AG04450 (cell line): Measurements from ENCODE around the gene GPC2. TPM values are rescaled to one million over a fixed set of nuclear protein-coding genes. Genes with fewer than 3 reads are reported as not detected.

Experiments
- CTCF ChIA-PET: fragments of 300-600, 350-600 bp; formaldehyde crosslinking; extraction: SDS; loops from one replicate; lab custom pipeline; 2022; ENCODE audit warnings: antibody characterized with exemption, inconsistent platforms; lab: Charles Lee
- POLR2A ChIA-PET: fragments of 350-600 bp; formaldehyde crosslinking; extraction: SDS; loops from one replicate; lab custom pipeline; 2021; ENCODE audit warnings: antibody characterized with exemption, inconsistent platforms; lab: Yijun Ruan, JAX
- DNase-seq: peaks from one replicate; pipeline ENCODE4 v3.0.0-alpha.2; 2011; ENCODE audit warnings: low read depth, low spot score
- H3K27ac ChIP-seq: one replicate; pipeline ENCODE4 v1.5.1; 2012; ENCODE audit warnings: low read depth, low read length, control low read depth
- H3K27me3 ChIP-seq: one replicate; pipeline ENCODE4 v1.6.0; 2012; ENCODE audit warnings: low read length; ENCODE audit not compliant: control insufficient read depth, insufficient read depth
- H3K4me3 ChIP-seq: 2 replicates; pipeline ENCODE4 v1.5.1; 2011; ENCODE audit warnings: mild to moderate bottlenecking, low read depth, low read length, control low read depth
- H3K9me3 ChIP-seq: 2 replicates; pipeline ENCODE4 v1.5.1; 2012; ENCODE audit warnings: low read length; ENCODE audit not compliant: control insufficient read depth, insufficient read depth
- CTCF ChIP-seq: IDR thresholded peaks from 2 replicates; pipeline ENCODE4 v1.5.1; 2011; ENCODE audit warnings: low read depth, low read length, control low read depth, inconsistent platforms
- polyA plus RNA-seq: library from polyadenylated mRNA; depleted of rRNA; stranded (reverse); fragments of >200 nt; gene quantifications from 2 replicates; pipeline ENCODE4 v1.2.3, GENCODE V29; 2011

The GPC2 gene
- polyA plus RNA-seq, 1 experiment = 2.6 TPM

DNA sequence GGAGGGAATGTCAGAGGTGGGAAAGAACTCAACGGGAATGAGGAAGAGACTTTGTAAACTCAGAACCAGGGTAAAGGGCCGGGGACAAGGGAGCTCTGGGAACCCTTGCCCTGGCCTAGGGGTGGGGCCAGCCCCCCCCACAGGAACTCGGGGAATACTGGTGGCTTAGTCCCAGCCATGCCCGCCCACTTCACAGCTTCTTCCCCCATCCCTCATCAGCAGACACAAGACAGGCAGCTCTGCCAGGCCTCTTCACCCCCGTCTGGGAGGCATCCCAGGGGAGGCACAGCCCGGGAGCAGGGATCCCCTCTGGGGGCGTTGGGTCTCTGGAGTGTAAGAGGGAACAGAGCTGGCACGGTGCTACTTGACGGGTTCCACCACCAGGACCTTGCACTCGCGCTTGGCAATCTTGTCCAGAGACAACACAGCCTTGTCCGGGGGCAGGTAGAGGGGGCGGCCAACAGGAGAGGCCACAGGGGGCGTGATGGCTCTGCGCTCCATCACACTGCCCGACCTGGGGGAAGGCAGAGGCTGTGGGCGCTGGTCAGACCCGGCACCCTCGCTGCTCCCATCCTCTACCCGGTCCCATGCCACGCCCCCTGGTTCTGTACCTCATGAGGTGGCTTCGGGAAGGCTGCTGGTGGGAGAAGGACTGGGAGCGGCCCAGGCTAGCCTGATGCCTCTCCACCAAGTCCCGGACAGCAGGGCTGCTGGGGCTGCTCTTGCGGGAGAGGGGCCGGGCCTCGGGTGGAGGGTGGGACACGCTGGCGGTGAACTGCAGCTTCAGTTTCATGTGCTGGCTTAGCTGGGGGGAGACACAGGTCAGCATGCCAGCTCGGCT is 22.3 kb downstream of the GPC2 start:
- DNase-seq = no peak
- no peaks in the 10 kb centered on the region for H3K27me3 ChIP-seq
- H3K4me3 ChIP-seq = no peak overlapping the region
- no peaks in the 10 kb centered on the region for H3K9me3 ChIP-seq
- POLR2A ChIA-PET = interaction anchor here (0.6 kb wide), 1 partner anchor 11 kb away, joined by 3 read pairs; no protein-coding TSS in a partner anchor
- TF ChIP-seq CTCF = no peak
- CTCF ChIA-PET = interaction anchor here (0.5 kb wide), 1 partner anchor 328 kb away, joined by 3 read pairs; no protein-coding TSS in a partner anchor
- no peak overlapping the region for H3K27ac ChIP-seq

DNA sequence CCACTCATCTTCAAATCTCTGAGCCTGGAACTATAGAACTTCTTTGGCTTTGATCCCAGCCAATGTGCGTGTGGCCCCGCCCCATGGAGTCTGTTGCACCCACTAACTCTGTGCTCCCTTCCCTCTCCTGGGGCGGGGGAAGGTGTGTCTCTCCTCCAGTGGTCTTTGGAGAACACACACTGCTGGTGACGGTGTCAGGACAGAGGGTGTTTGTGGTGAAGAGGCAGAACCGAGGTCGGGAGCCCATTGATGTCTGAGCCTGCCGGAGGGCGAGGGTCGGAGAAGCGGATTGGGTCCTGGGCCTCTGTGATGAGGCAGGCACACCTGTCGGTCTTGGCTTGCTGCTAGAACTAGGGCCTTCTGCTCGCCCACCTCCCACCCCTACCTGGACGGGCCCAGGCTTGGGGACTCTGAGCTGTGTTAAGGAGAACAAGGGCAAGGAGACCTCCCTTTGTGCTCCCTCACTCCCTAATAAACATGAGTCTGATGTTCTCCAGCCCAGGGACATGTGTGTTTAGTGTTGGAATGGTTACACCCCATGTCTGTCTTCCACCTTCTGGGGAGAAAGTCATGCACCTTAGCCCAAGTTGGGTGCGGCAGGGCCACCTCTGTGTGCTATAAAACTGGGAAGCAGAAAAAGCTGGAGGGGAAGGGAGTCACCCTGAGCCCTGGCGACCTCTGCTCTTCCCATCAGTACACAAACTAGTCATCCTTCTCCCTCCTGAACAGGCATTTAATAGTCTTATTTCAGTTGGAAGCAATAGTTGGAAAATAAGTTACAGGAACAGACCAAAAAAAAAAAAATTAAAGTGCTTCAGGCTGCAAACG is 23.3 kb downstream of the GPC2 start:
- Histone ChIP-seq H3K27ac (no peak overlapping the region), H3K4me3 (no peak overlapping the region), H3K9me3 (no peaks in the 10 kb centered on the region), H3K27me3 (no peaks in the 10 kb centered on the region)
- no peak for DNase-seq
- ChIA-PET POLR2A (no interaction called here), CTCF (interaction anchor here (0.5 kb wide), 1 partner anchor 329 kb away, joined by 3 read pairs; no protein-coding TSS in a partner anchor)
- no peak for TF ChIP-seq CTCF

- POLR2A ChIA-PET = no interaction called here
These were observed 24.1 kb downstream of the GPC2 start for GRCh38 chr7:100152937-100153666.

GRCh38 chr7:100152404-100152803 is 24.8 kb downstream of the GPC2 start:
- Histone ChIP-seq H3K9me3 (no peaks in the 10 kb centered on the region; the same call in 1 of the 2 replicates), H3K27me3 (no peaks in the 10 kb centered on the region), H3K4me3 (no peak overlapping the region), H3K27ac (no peak overlapping the region)
- no peak for DNase-seq
- POLR2A ChIA-PET = no interaction called here
- TF ChIP-seq CTCF = no peak
- CTCF ChIA-PET = no interaction called here

More at GRCh38 chr7:100152937-100153666, 24.1 kb downstream of the GPC2 start:
- no peaks in the 10 kb centered on the region for H3K27me3 ChIP-seq
- no peak overlapping the region for H3K4me3 ChIP-seq
- TF ChIP-seq CTCF = no peak
- no peaks in the 10 kb centered on the region for H3K9me3 ChIP-seq
- H3K27ac ChIP-seq = no peak overlapping the region
- no peak for DNase-seq
- CTCF ChIA-PET = no interaction called here
